AG04449 (cell line): ENCODE data around the gene POC1B.

Source experiments
- CTCF ChIA-PET: fragments of 350-600 bp; formaldehyde crosslinking; extraction: SDS; loops from one replicate; lab custom pipeline; 2021; ENCODE audit warnings: antibody characterized with exemption; lab: Yijun Ruan, JAX
- POLR2A ChIA-PET: fragments of 400-600, 350-600 bp; formaldehyde crosslinking; extraction: SDS; loops from one replicate; lab custom pipeline; 2020; ENCODE audit warnings: antibody characterized with exemption, inconsistent platforms; lab: Yijun Ruan, JAX
- DNase-seq: peaks from one replicate; pipeline ENCODE4 v3.0.0-alpha.2; 2010; ENCODE audit warnings: low read depth, low spot score
- H3K4me3 ChIP-seq: 2 replicates; pipeline ENCODE4 v1.5.1; 2011; ENCODE audit warnings: low read depth, mild to moderate bottlenecking, control low read depth, low read length
- TF ChIP-seq, protein P1 (sequence below): IDR thresholded peaks from one replicate; pipeline ENCODE4 v1.5.1; 2011; ENCODE audit warnings: mild to moderate bottlenecking, moderate library complexity, low read length, control low read depth, inconsistent platforms; ENCODE audit not compliant: insufficient read depth; ENCODE audit errors: missing control alignments

The POC1B gene

DNA sequence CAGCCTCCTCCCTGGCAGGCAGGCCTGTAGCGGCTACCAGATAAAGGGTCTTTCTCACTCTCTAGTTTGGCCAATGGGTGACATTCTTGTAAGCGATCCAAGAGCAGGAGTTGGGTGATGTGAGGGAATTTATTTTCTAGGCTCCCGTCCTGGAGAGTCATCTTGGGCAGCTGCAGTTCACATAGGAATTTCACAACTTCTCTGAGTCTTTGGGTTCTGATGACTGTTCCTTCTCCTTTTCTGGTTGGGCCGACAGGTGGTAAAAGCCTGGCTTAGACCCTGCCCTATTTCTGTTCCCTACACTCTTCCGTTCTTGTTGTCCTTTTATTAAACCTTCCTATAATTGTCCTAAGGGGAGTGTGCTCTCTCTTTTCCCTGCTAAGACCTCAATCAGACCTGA lies 42.6 kb upstream of the POC1B start:
- H3K4me3 ChIP-seq, result no peak overlapping the region
- POLR2A ChIA-PET, result no interaction called here
- TF ChIP-seq, protein P1, sequence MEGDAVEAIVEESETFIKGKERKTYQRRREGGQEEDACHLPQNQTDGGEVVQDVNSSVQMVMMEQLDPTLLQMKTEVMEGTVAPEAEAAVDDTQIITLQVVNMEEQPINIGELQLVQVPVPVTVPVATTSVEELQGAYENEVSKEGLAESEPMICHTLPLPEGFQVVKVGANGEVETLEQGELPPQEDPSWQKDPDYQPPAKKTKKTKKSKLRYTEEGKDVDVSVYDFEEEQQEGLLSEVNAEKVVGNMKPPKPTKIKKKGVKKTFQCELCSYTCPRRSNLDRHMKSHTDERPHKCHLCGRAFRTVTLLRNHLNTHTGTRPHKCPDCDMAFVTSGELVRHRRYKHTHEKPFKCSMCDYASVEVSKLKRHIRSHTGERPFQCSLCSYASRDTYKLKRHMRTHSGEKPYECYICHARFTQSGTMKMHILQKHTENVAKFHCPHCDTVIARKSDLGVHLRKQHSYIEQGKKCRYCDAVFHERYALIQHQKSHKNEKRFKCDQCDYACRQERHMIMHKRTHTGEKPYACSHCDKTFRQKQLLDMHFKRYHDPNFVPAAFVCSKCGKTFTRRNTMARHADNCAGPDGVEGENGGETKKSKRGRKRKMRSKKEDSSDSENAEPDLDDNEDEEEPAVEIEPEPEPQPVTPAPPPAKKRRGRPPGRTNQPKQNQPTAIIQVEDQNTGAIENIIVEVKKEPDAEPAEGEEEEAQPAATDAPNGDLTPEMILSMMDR, result no peak
- DNase-seq, result no peak
- CTCF ChIA-PET, result no interaction called here

DNA sequence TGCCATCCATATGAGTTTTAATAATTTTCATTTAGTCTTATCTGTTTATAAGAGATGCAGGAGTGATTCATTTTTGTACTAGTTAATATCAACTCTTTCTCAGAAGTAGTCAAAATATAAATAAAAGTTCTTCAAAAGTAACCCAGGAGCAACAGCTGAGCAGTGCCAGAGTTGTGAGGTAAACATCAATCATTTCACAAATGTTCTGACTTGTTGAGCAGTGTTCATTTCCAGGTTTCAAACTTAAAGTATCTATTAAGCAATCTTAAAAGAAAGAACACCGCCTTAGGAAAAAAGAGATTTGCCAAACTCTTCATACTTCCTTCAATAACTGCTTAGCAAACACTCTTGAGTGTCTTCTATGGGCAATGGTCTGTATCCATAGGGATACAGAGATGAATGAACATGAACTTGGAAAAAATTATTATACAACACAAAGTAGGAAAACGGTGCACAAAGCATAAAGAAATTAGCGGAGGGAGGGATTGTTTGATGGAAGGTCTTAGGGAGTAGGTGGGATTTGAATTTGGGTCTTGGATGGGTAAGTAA lies 41.9 kb upstream of the POC1B start:
- H3K4me3 ChIP-seq, result no peak overlapping the region
- CTCF ChIA-PET, result no interaction called here
- no peak for DNase-seq
- POLR2A ChIA-PET, result no interaction called here
- TF ChIP-seq, protein P1, result no peak

DNA sequence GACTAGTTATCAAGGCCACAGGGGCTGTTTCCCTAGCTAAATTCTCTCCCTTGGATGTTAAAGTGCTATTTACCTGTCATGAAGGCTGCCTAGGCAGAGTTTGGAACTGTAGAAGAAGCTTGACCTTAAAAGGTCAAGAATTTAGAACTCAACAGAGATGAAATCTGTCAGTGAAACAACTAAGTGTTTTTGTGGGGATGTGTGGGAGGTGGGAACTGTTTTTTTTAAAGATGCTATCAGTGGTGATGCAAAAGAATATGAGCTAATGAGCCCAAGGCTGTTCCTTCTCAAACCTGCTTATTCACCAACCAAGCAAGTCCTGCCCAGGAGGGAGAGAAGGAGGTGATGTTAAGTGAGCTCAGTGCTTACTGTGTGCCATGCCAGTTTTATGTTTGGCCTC lies 40.8 kb upstream of the POC1B start:
- TF ChIP-seq, protein P1, result no peak
- no peak overlapping the region for H3K4me3 ChIP-seq
- CTCF ChIA-PET, result no interaction called here
- POLR2A ChIA-PET, result no interaction called here
- no peak for DNase-seq

DNA sequence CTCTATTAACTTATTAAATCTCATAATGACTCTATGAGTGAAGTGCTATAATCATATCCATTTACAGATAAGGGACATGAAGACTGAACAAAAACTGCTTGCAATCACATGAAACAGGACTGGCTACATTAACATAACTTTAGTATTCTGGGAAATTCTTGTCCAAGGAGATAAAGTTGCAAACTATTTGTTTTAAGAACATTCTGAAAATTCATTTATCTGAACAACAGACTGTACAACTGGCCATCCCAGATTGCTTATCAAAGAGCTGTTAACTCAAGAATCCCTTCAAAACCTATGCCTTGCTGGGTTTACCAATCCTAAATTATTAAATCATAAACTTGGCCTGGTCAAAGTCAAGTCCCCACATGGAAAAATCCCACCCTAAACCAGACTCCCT lies 39.2 kb upstream of the POC1B start:
- DNase-seq, result no peak
- POLR2A ChIA-PET, result no interaction called here
- TF ChIP-seq, protein P1, result no peak
- CTCF ChIA-PET, result interaction anchor here (0.8 to 0.9 kb wide), 2 partner anchors 9 to 21 kb away, joined by 3 read pairs; no protein-coding TSS in a partner anchor
- H3K4me3 ChIP-seq, result no peak overlapping the region

DNA sequence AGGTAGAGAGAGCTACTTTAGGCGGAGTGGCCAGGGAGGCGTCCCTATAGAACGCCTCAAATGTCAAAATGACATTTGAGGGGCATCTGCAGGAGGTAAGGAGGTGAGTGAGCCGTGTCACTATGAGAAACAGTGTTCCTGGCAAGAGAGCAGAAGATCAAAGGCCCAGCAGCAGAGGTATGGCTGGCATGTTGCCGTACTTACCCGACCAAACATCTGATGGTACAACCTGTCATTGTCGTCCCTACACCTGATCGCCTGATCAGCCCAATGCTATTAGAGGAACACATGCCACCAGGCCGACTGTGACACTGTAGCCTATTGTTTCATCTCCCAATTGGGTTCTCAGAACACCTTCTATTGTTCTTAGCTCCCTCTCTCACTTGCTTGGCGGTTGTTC lies 33.9 kb upstream of the POC1B start:
- CTCF ChIA-PET, result interaction anchor here (0.9 to 1.2 kb wide), 2 partner anchors 10 to 16 kb away, joined by 3 to 4 read pairs; no protein-coding TSS in a partner anchor

DNA sequence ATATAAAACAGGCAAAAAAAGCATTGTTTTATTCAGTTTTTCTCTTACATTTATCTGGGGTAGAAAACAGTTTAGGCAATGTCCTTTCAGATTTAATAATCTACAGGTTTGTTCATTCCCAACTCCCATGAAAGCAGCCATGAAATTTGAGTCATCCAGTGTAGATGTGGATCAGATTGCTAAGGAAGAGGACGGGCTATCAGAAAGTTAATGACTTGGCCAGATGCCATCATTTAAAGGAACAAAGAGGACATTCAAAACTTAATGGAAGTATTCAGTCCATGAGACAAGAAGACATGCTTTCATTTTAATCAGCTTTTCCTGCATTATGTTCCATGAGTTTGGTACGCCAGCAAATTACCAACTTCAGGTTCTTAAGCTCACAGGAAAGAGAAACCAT lies 31.1 kb upstream of the POC1B start:
- ChIA-PET POLR2A (no interaction called here), CTCF (no interaction called here)
- TF ChIP-seq, protein P1, result no peak
- no peak for DNase-seq
- H3K4me3 ChIP-seq, result no peak overlapping the region

More for the DNA sequence above, 33.9 kb upstream of the POC1B start:
- DNase-seq, result no peak
- H3K4me3 ChIP-seq, result no peak overlapping the region
- TF ChIP-seq, protein P1, result no peak
- POLR2A ChIA-PET, result no interaction called here
